Measurements from ENCODE around the gene IRF8. TPM values are rescaled to one million over a fixed set of nuclear protein-coding genes. Genes with fewer than 3 reads are reported as not detected.

Gene IRF8
- polyA plus RNA-seq, 1 of the 3 experiments (the other 2 are of a cell fraction) = not detected

- TF ChIP-seq EZH2phosphoT487 (IDR thresholded peaks at IDR 0.05; ENCODE audit: borderline replicate concordance, low read depth) = no peak
- no peak for TF ChIP-seq MXI1 (IDR thresholded peaks at IDR 0.05; ENCODE audit: low read depth, low read length)
- no peak for TF ChIP-seq GABPA (IDR thresholded peaks at IDR 0.05; ENCODE audit: low read depth)
- TF ChIP-seq POLR2AphosphoS5 (IDR thresholded peaks at IDR 0.05; ENCODE audit: low read depth, low read length) = no peak
- TF ChIP-seq JUND (IDR thresholded peaks at IDR 0.05) = no peak
- TF ChIP-seq TCF12 (IDR thresholded peaks at IDR 0.05) = no peak
These were observed 39.8 kb upstream of the IRF8 start (continued) for GRCh38 chr16:85858984-85859817.

GRCh38 chr16:85859818-85860125 lies 39.2 kb upstream of the IRF8 start:
- Histone ChIP-seq H3K36me3 (replicated peaks in 1 of 2; ENCODE audit: control insufficient read depth in 1 of 2, insufficient read depth in 2 of 2, low read length in 1 of 2) (no peaks in the 10 kb centered on the region), H3K4me1 (ENCODE audit: control insufficient read depth in 1 of 2, insufficient read depth in 2 of 2, low read depth in 1 of 2, low read length in 1 of 2) (no peaks in the 10 kb centered on the region), H3K9me2 (no peaks in the 10 kb centered on the region), H3K27ac (ENCODE audit: low read depth in 2 of 2, low read length in 1 of 2) (no peak overlapping the region), H3K9me3 (no peaks in the 10 kb centered on the region), H4K20me1 (ENCODE audit: insufficient read depth) (no peaks in the 10 kb centered on the region), H3F3A (replicated peaks; ENCODE audit: insufficient read depth) (no peaks in the 10 kb centered on the region), H3K79me2 (ENCODE audit: insufficient read depth) (no peaks in the 10 kb centered on the region), H3K9ac (no peak overlapping the region), H3K4me3 (ENCODE audit: low read depth in 2 of 2, low read length in 1 of 2) (no peak overlapping the region), H2AFZ (ENCODE audit: low read depth) (no peak overlapping the region), H3K27me3 (ENCODE audit: insufficient read depth) (peaks cover 50% of the 10 kb centered on the region), H3K4me2 (no peak overlapping the region)
- 7% methylated on average over 5 of the region's 7 CpGs for WGBS (ENCODE audit: low lambda C conversion rate)
- ChIA-PET CTCF (no interaction called here), POLR2A (no interaction called here)
- TF ChIP-seq NRF1 (IDR thresholded peaks at IDR 0.05; ENCODE audit: low read depth, low read length) (no peak), GABPA (IDR thresholded peaks at IDR 0.05; ENCODE audit: low read depth) (no peak), EZH2phosphoT487 (IDR thresholded peaks at IDR 0.05; ENCODE audit: borderline replicate concordance, low read depth) (no peak), GATA2 (CRISPR knock-in tag; IDR thresholded peaks at IDR 0.05) (no peak), CHD2 (IDR thresholded peaks at IDR 0.05; ENCODE audit: low read length, partially characterized antibody) (no peak), NFIC (IDR thresholded peaks at IDR 0.05; ENCODE audit: borderline replicate concordance) (no peak), ZBTB33 (IDR thresholded peaks at IDR 0.05; ENCODE audit: borderline replicate concordance, low read depth) (no peak), IRF3 (IDR thresholded peaks at IDR 0.05; ENCODE audit: low read depth, low read length) (no peak), MEF2A (IDR thresholded peaks at IDR 0.05; ENCODE audit: borderline replicate concordance, low read depth) (no peak), CTCF (IDR thresholded peaks at IDR 0.05) (no peak), MXI1 (IDR thresholded peaks at IDR 0.05; ENCODE audit: low read depth, low read length) (no peak), MAX (IDR thresholded peaks at IDR 0.05; ENCODE audit: low read depth) (no peak), FOSL2 (IDR thresholded peaks at IDR 0.05; ENCODE audit: borderline replicate concordance, low read depth) (no peak), EP300 (IDR thresholded peaks at IDR 0.05; ENCODE audit: borderline replicate concordance in 1 of 2, low read depth in 1 of 2, low read length in 1 of 2) (no peak), PBX3 (IDR thresholded peaks at IDR 0.05) (no peak), USF2 (IDR thresholded peaks at IDR 0.05; ENCODE audit: borderline replicate concordance, low read depth, low read length) (no peak), TCF12 (IDR thresholded peaks at IDR 0.05) (no peak), RCOR1 (IDR thresholded peaks at IDR 0.05; ENCODE audit: low read length) (no peak), POLR2AphosphoS5 (IDR thresholded peaks at IDR 0.05; ENCODE audit: low read depth, low read length) (no peak), RAD21 (IDR thresholded peaks at IDR 0.05; ENCODE audit: low read length) (no peak)
- DNase-seq = no peak

Measured in SK-N-SH (cell line).